K562 treated with DMSO at 1 percent for 48 hours (cell line): ENCODE results near the gene OR10V1. TPM values are rescaled to one million over a fixed set of nuclear protein-coding genes. Genes with fewer than 3 reads are reported as not detected.

Experiments
- total RNA-seq: library from RNA; unstranded; fragments of 300-600 nt; gene quantifications from 2 replicates; pipeline ENCODE4 v1.2.3, GENCODE V29; 2022; ENCODE audit warnings: low replicate concordance; ENCODE audit errors: extremely low read depth

The OR10V1 gene
- not detected in 2 replicates for total RNA-seq

GRCh38 chr11:59713745-59714144, at the start of gene OR10V1:
Gene OR10V1, minus strand, starts transcription at chr11:59713845. Its CDS starts 0 bp downstream, at chr11:59713845.

GRCh38 chr11:59754859-59755700, 41.4 kb upstream of the OR10V1 start, which contains the start of gene STX3:
Gene STX3, plus strand, starts transcription at chr11:59755376. Its CDS starts 230 bp downstream, at chr11:59755606.

GRCh38 chr11:59668950-59669610, 44.6 kb downstream of the OR10V1 start, which contains the start of gene PATL1:
Gene PATL1, minus strand, starts transcription at chr11:59669037. Its CDS starts 142 bp downstream, at chr11:59668895.

Other genes starting within 250 kb of the OR10V1 start
- gene OR4D10, start 240.5 kb downstream of the OR10V1 start, total RNA-seq: not detected in 2 replicates
- gene OR4D11, start 210.3 kb downstream of the OR10V1 start, total RNA-seq: not detected in 2 replicates
- gene OR4D9, start 202.3 kb downstream of the OR10V1 start, total RNA-seq: not detected in 2 replicates
- not detected in 2 replicates for gene OSBP, start 98.1 kb downstream of the OR10V1 start, total RNA-seq
- gene PATL1, start 44.8 kb downstream of the OR10V1 start, total RNA-seq: not detected in 2 replicates
- gene STX3, start 41.5 kb upstream of the OR10V1 start, total RNA-seq: not detected in 2 replicates
- gene MRPL16, start 96.9 kb upstream of the OR10V1 start, total RNA-seq: not detected in 2 replicates
- not detected in 2 replicates for gene CBLIF, start 131.7 kb upstream of the OR10V1 start, total RNA-seq
- not detected in 2 replicates for gene TCN1, start 152.6 kb upstream of the OR10V1 start, total RNA-seq
- not detected in 2 replicates for gene OOSP3, start 164.9 kb upstream of the OR10V1 start, total RNA-seq
- not detected in 2 replicates for gene OOSP1, start 224.6 kb upstream of the OR10V1 start, total RNA-seq